HepG2 (cell line): Measurements from ENCODE around the gene SUN5. TPM values are rescaled to one million over a fixed set of nuclear protein-coding genes. Genes with fewer than 3 reads are reported as not detected.

Experiments used
- ATF7-NPFF ChIP-seq: sonication (generic); formaldehyde crosslinking; IDR thresholded peaks from 2 replicates; pipeline ENCODE4 v1.8.1; 2023; ENCODE audit warnings: mild to moderate bottlenecking, low read depth, missing genetic modification reagents, moderate library complexity
- BRCA1 ChIP-seq: sonication (generic); formaldehyde crosslinking; IDR thresholded peaks from 2 replicates; pipeline ENCODE4 v1.4.0; 2020; ENCODE audit warnings: missing genetic modification reagents
- BRD4 ChIP-seq: sonication (generic); formaldehyde crosslinking; IDR thresholded peaks from 2 replicates; pipeline ENCODE4 v1.4.0; 2020; ENCODE audit warnings: missing genetic modification reagents
- FLYWCH1 ChIP-seq: sonication (generic); formaldehyde crosslinking; IDR thresholded peaks from 2 replicates; pipeline ENCODE4 v1.8.1; 2023; ENCODE audit warnings: mild to moderate bottlenecking, missing genetic modification reagents
- FOXJ3 ChIP-seq: sonication (generic); formaldehyde crosslinking; IDR thresholded peaks from 2 replicates; pipeline ENCODE4 v1.4.0; 2020; ENCODE audit warnings: missing genetic modification reagents, mild to moderate bottlenecking, borderline replicate concordance
- ISL2 ChIP-seq: sonication (generic); formaldehyde crosslinking; IDR thresholded peaks from 2 replicates; pipeline ENCODE4 v1.5.0; 2020; ENCODE audit warnings: missing genetic modification reagents
- KDM4B ChIP-seq: sonication (generic); formaldehyde crosslinking; IDR thresholded peaks from 2 replicates; pipeline ENCODE4 v1.4.0; 2020; ENCODE audit warnings: missing genetic modification reagents
- MED1 ChIP-seq: sonication (generic); formaldehyde crosslinking; IDR thresholded peaks from 2 replicates; pipeline ENCODE4 v1.4.0; 2020; ENCODE audit warnings: missing genetic modification reagents
- MEIS1 ChIP-seq: sonication (generic); formaldehyde crosslinking; IDR thresholded peaks from 2 replicates; pipeline ENCODE4 v1.9.0; 2021; ENCODE audit warnings: mild to moderate bottlenecking, missing genetic modification reagents, moderate library complexity, borderline replicate concordance
- STAG1 ChIP-seq: sonication (generic); formaldehyde crosslinking; IDR thresholded peaks from 2 replicates; pipeline ENCODE4 v1.4.0; 2020; ENCODE audit warnings: missing genetic modification reagents
- TBX2 ChIP-seq: sonication (generic); formaldehyde crosslinking; IDR thresholded peaks from 2 replicates; pipeline ENCODE4 v1.5.0; 2020; ENCODE audit warnings: missing genetic modification reagents, mild to moderate bottlenecking, borderline replicate concordance
- ZNF124 ChIP-seq: sonication (generic); formaldehyde crosslinking; IDR thresholded peaks from 2 replicates; pipeline ENCODE4 v1.4.0; 2020; ENCODE audit warnings: missing genetic modification reagents
- ZNF570 ChIP-seq: sonication (generic); formaldehyde crosslinking; IDR thresholded peaks from 2 replicates; pipeline ENCODE4 v1.4.0; 2020; ENCODE audit warnings: mild to moderate bottlenecking, missing genetic modification reagents, borderline replicate concordance
- ZNF878 ChIP-seq: sonication (generic); formaldehyde crosslinking; IDR thresholded peaks from 2 replicates; pipeline ENCODE4 v1.8.1; 2023; ENCODE audit warnings: mild to moderate bottlenecking, missing genetic modification reagents, moderate library complexity
- ZSCAN30 ChIP-seq: sonication (generic); formaldehyde crosslinking; IDR thresholded peaks from 2 replicates; pipeline ENCODE4 v1.5.0; 2020; ENCODE audit warnings: mild to moderate bottlenecking, missing genetic modification reagents
- polyA plus RNA-seq, 8 experiments: library from polyadenylated mRNA; depleted of rRNA in 3 of 8; stranded (reverse) in 7 of 8; unstranded in 1 of 8; fragments of >200 nt; fragmentation: Illumina TruSeq in 4 of 8; extraction: Trizol in 4 of 8; gene quantifications; 2 replicates each; pipeline versions ENCODE4 v1.2.1 to v1.2.3, GENCODE V29; 2011 to 2016; ENCODE audit warnings: low read depth in 4 of 8, missing spikeins in 1 of 8, mixed read lengths in 1 of 8; ENCODE audit not compliant: insufficient read depth in 1 of 8
- total RNA-seq, 5 experiments: library from RNA; depleted of rRNA; stranded (reverse); fragments of >200 nt; fragmentation: Illumina TruSeq; extraction: Trizol; gene quantifications; 2 replicates each; pipeline ENCODE4 v1.2.3, GENCODE V29; 2016; ENCODE audit warnings: low read depth in 1 of 5
- TF ChIP-seq, protein P1 (sequence below): sonication (generic); formaldehyde crosslinking; IDR thresholded peaks from 2 replicates; pipeline ENCODE4 v1.5.0; 2020; ENCODE audit warnings: mild to moderate bottlenecking, missing genetic modification reagents
- TF ChIP-seq, protein P2 (sequence below): sonication (generic); formaldehyde crosslinking; IDR thresholded peaks from 2 replicates; pipeline ENCODE4 v1.4.0; 2020; ENCODE audit warnings: mild to moderate bottlenecking, missing genetic modification reagents, borderline replicate concordance
- TF ChIP-seq, protein P3 (sequence below): IDR thresholded peaks from 2 replicates; pipeline ENCODE4 v1.6.1; 2012; ENCODE audit warnings: low read depth, low read length, improper control_type of control experiment
- TF ChIP-seq, protein P4 (sequence below): sonication (generic); formaldehyde crosslinking; IDR thresholded peaks from 2 replicates; pipeline ENCODE4 v1.4.0; 2020; ENCODE audit warnings: missing genetic modification reagents, borderline replicate concordance

Gene SUN5
- total and polyA plus RNA-seq, 2 of the 13 experiments (the other 11 are each of a cell fraction or from before 2014, with no cell fraction given): not detected

DNA sequence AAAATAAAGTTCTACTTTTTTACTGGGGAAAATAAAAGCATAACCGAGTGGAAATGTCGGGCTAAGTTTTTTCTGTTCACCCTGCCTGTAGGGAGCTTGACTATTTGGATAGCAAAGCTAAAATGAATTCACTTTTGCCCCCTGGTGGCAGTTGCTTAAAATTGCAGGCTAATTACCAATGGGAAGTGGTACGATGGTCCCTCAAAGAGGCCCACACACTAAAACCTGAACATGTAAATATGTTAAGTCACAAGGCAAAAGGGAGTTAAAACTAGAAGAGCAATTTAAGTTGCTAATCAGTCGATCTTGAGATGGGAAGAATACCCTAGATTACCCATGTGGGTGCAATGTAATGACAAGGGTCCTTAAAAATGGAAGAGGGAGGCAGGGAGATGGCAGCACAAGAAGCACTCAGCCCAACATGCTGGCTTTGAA, 916 bp upstream of the SUN5 start (continued):
- TF ChIP-seq ATF7-NPFF (CRISPR knock-in tag): peak; percentile 16; the same call in 1 of the 2 replicates
- 0 out of 2 replicates have a peak, but pooled peaks have one; percentile 41 for TF ChIP-seq BRD4 (CRISPR knock-in tag)
- TF ChIP-seq ZSCAN30 (CRISPR knock-in tag): no peak
- TF ChIP-seq, protein P1, sequence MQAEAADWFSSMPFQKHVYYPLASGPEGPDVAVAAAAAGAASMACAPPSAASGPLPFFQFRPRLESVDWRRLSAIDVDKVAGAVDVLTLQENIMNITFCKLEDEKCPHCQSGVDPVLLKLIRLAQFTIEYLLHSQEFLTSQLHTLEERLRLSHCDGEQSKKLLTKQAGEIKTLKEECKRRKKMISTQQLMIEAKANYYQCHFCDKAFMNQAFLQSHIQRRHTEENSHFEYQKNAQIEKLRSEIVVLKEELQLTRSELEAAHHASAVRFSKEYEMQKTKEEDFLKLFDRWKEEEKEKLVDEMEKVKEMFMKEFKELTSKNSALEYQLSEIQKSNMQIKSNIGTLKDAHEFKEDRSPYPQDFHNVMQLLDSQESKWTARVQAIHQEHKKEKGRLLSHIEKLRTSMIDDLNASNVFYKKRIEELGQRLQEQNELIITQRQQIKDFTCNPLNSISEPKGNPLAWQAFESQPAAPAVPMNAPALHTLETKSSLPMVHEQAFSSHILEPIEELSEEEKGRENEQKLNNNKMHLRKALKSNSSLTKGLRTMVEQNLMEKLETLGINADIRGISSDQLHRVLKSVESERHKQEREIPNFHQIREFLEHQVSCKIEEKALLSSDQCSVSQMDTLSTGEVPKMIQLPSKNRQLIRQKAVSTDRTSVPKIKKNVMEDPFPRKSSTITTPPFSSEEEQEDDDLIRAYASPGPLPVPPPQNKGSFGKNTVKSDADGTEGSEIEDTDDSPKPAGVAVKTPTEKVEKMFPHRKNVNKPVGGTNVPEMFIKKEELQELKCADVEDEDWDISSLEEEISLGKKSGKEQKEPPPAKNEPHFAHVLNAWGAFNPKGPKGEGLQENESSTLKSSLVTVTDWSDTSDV: no peak
- TF ChIP-seq ISL2 (CRISPR knock-in tag): 0 out of 2 replicates have a peak, but pooled peaks have one; percentile 14
- TF ChIP-seq, protein P2, sequence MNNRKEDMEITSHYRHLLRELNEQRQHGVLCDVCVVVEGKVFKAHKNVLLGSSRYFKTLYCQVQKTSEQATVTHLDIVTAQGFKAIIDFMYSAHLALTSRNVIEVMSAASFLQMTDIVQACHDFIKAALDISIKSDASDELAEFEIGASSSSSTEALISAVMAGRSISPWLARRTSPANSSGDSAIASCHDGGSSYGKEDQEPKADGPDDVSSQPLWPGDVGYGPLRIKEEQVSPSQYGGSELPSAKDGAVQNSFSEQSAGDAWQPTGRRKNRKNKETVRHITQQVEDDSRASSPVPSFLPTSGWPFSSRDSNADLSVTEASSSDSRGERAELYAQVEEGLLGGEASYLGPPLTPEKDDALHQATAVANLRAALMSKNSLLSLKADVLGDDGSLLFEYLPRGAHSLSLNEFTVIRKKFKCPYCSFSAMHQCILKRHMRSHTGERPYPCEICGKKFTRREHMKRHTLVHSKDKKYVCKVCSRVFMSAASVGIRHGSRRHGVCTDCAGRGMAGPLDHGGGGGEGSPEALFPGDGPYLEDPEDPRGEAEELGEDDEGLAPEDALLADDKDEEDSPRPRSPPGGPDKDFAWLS (CRISPR knock-in tag): 0 out of 2 replicates have a peak, but pooled peaks have one; percentile 20
- TF ChIP-seq TBX2 (CRISPR knock-in tag): 0 out of 2 replicates have a peak, but pooled peaks have one; percentile 10
- no peak for TF ChIP-seq ZNF124 (CRISPR knock-in tag)
- peak; percentile 62 for TF ChIP-seq STAG1 (CRISPR knock-in tag)
- peak; percentile 40; the same call in 1 of the 2 replicates for TF ChIP-seq MED1 (CRISPR knock-in tag)
- TF ChIP-seq MEIS1: 0 out of 2 replicates have a peak, but pooled peaks have one; percentile 3
- TF ChIP-seq, protein P3, sequence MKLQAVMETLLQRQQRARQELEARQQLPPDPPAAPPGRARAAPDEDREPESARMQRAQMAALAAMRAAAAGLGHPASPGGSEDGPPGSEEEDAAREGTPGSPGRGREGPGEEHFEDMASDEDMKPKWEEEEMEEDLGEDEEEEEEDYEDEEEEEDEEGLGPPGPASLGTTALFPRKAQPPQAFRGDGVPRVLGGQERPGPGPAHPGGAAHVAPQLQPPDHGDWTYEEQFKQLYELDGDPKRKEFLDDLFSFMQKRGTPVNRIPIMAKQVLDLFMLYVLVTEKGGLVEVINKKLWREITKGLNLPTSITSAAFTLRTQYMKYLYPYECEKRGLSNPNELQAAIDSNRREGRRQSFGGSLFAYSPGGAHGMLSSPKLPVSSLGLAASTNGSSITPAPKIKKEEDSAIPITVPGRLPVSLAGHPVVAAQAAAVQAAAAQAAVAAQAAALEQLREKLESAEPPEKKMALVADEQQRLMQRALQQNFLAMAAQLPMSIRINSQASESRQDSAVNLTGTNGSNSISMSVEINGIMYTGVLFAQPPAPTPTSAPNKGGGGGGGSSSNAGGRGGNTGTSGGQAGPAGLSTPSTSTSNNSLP: 0 out of 2 replicates have a peak, but pooled peaks have one; percentile 33
- TF ChIP-seq BRCA1 (CRISPR knock-in tag): 0 out of 2 replicates have a peak, but pooled peaks have one; percentile 23
- no peak for TF ChIP-seq FLYWCH1 (CRISPR knock-in tag)
- peak; percentile 30; the same call in 1 of the 2 replicates for TF ChIP-seq FOXJ3 (CRISPR knock-in tag)
- 0 out of 2 replicates have a peak, but pooled peaks have one; percentile 9 for TF ChIP-seq ZNF570 (CRISPR knock-in tag)
- TF ChIP-seq, protein P4, sequence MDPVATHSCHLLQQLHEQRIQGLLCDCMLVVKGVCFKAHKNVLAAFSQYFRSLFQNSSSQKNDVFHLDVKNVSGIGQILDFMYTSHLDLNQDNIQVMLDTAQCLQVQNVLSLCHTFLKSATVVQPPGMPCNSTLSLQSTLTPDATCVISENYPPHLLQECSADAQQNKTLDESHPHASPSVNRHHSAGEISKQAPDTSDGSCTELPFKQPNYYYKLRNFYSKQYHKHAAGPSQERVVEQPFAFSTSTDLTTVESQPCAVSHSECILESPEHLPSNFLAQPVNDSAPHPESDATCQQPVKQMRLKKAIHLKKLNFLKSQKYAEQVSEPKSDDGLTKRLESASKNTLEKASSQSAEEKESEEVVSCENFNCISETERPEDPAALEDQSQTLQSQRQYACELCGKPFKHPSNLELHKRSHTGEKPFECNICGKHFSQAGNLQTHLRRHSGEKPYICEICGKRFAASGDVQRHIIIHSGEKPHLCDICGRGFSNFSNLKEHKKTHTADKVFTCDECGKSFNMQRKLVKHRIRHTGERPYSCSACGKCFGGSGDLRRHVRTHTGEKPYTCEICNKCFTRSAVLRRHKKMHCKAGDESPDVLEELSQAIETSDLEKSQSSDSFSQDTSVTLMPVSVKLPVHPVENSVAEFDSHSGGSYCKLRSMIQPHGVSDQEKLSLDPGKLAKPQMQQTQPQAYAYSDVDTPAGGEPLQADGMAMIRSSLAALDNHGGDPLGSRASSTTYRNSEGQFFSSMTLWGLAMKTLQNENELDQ (CRISPR knock-in tag): no peak
- TF ChIP-seq ZNF878: peak; percentile 72; the same call in 1 of the 2 replicates
- 0 out of 2 replicates have a peak, but pooled peaks have one; percentile 41 for TF ChIP-seq KDM4B (CRISPR knock-in tag)
